Occipital lobe (tissue), 1 donor: Measurements from ENCODE around the gene DNAJC13. TPM values are rescaled to one million over a fixed set of nuclear protein-coding genes. Genes with fewer than 3 reads are reported as not detected.

ENCODE experiments used
- total RNA-seq: library from RNA; depleted of rRNA; stranded (reverse); fragments of >200 nt; gene quantifications from one replicate; pipeline ENCODE4 v1.2.3, GENCODE V29; 2014

Gene DNAJC13
- total RNA-seq, 1 donor from 2014 or later, result 80.2 TPM

Other genes starting within 250 kb of the DNAJC13 start
- gene ACP3, start 100.1 kb upstream of the DNAJC13 start, total RNA-seq, result 1.2 TPM
- gene ACKR4, start 179.8 kb downstream of the DNAJC13 start, total RNA-seq, result 0.16 TPM
- 36.0 TPM for gene ACAD11, start 242.3 kb downstream of the DNAJC13 start, total RNA-seq
- gene UBA5, start 242.8 kb downstream of the DNAJC13 start, total RNA-seq, result 85.0 TPM